Measurements from ENCODE around the gene SDK2. TPM values are rescaled to one million over a fixed set of nuclear protein-coding genes. Genes with fewer than 3 reads are reported as not detected.

Gene SDK2
- total RNA-seq, 2 donors from 2014 or later: 1.4 to 1.7 TPM

- DNase-seq (ENCODE audit: low spot score): no peak
- intact Hi-C loops (cut with DNase I): no loop called here
Observed at GRCh38 chr17:73616120-73616872, 27.9 kb downstream of the SDK2 start.

GRCh38 chr17:73614256-73614655 is 30.0 kb downstream of the SDK2 start:
- no peak for DNase-seq (ENCODE audit: low spot score)
- intact Hi-C loops (cut with DNase I): no loop called here

GRCh38 chr17:73613271-73614233 is 30.7 kb downstream of the SDK2 start:
- intact Hi-C loops (cut with DNase I): no loop called here

GRCh38 chr17:73612031-73612472 is 32.2 kb downstream of the SDK2 start:
- DNase-seq (ENCODE audit: low spot score): no peak

More at GRCh38 chr17:73613271-73614233, 30.7 kb downstream of the SDK2 start:
- DNase-seq (ENCODE audit: low spot score): no peak

GRCh38 chr17:73611630-73612029 is 32.6 kb downstream of the SDK2 start:
- DNase-seq (ENCODE audit: low spot score): no peak
- intact Hi-C loops (cut with DNase I): no loop called here

More at GRCh38 chr17:73612031-73612472, 32.2 kb downstream of the SDK2 start:
- intact Hi-C loops (cut with DNase I): no loop called here

- DNase-seq (ENCODE audit: low spot score): no peak
- intact Hi-C loops (cut with DNase I): no loop called here
Observed at GRCh38 chr17:73610331-73610911, 33.8 kb downstream of the SDK2 start.

GRCh38 chr17:73609758-73610157 is 34.5 kb downstream of the SDK2 start:
- intact Hi-C loops (cut with DNase I): no loop called here
- no peak for DNase-seq (ENCODE audit: low spot score)

- DNase-seq (ENCODE audit: low spot score): no peak
- intact Hi-C loops (cut with DNase I): no loop called here
Observed at GRCh38 chr17:73609060-73609459, 35.2 kb downstream of the SDK2 start.

- intact Hi-C loops (cut with DNase I): no loop called here
- no peak for DNase-seq (ENCODE audit: low spot score)
Observed at GRCh38 chr17:73605444-73605843, 38.8 kb downstream of the SDK2 start.

- intact Hi-C loops (cut with DNase I): no loop called here
- DNase-seq (ENCODE audit: low spot score): no peak
Observed at GRCh38 chr17:73604476-73604875, 39.8 kb downstream of the SDK2 start.

- DNase-seq (ENCODE audit: low spot score): no peak
- intact Hi-C loops (cut with DNase I): no loop called here
Observed at GRCh38 chr17:73603971-73604370, 40.3 kb downstream of the SDK2 start.

GRCh38 chr17:73600103-73600871 is 44.0 kb downstream of the SDK2 start:
- intact Hi-C loops (cut with DNase I): no loop called here
- DNase-seq (ENCODE audit: low spot score): no peak

- intact Hi-C loops (cut with DNase I): no loop called here
- DNase-seq (ENCODE audit: low spot score): no peak
Observed at GRCh38 chr17:73599599-73599998, 44.6 kb downstream of the SDK2 start.

- DNase-seq (ENCODE audit: low spot score): no peak
- intact Hi-C loops (cut with DNase I): no loop called here
Observed at GRCh38 chr17:73598212-73598611, 46.0 kb downstream of the SDK2 start.

- intact Hi-C loops (cut with DNase I): no loop called here
- DNase-seq (ENCODE audit: low spot score): no peak
Observed at GRCh38 chr17:73595931-73596330, 48.3 kb downstream of the SDK2 start.

GRCh38 chr17:73595479-73595878 is 48.8 kb downstream of the SDK2 start:
- intact Hi-C loops (cut with DNase I): no loop called here
- no peak for DNase-seq (ENCODE audit: low spot score)

- DNase-seq (ENCODE audit: low spot score): no peak
- intact Hi-C loops (cut with DNase I): no loop called here
Observed at GRCh38 chr17:73595068-73595467, 49.2 kb downstream of the SDK2 start.

GRCh38 chr17:73594598-73594997 is 49.6 kb downstream of the SDK2 start:
- intact Hi-C loops (cut with DNase I): no loop called here

GRCh38 chr17:73594025-73594424 is 50.2 kb downstream of the SDK2 start:
- intact Hi-C loops (cut with DNase I): no loop called here
- DNase-seq (ENCODE audit: low spot score): no peak

More at GRCh38 chr17:73594598-73594997, 49.6 kb downstream of the SDK2 start:
- no peak for DNase-seq (ENCODE audit: low spot score)

Measured in posterior vena cava (tissue), 2 donors.